Measurements from ENCODE around the gene DHRS2.

DHRS2 gene

GRCh38 chr14:23653051-23653450 is 16.9 kb downstream of the DHRS2 start:
- Histone ChIP-seq H3K9me3 (no peaks in the 10 kb centered on the region), H3K36me3 (no peaks in the 10 kb centered on the region), H3K27ac (no peak overlapping the region), H3K27me3 (no peaks in the 10 kb centered on the region), H3K4me3 (ENCODE audit: low read depth in 1 of 2, low read length in 1 of 2) (no peak overlapping the region), H3K4me1 (ENCODE audit: control insufficient read depth in 1 of 2, insufficient read depth in 1 of 2, low read depth in 1 of 2, low read length in 1 of 2) (no peaks in the 10 kb centered on the region)
- no peak for TF ChIP-seq CTCF (IDR thresholded peaks at IDR 0.05)

- Histone ChIP-seq H3K27me3 (no peaks in the 10 kb centered on the region), H3K36me3 (no peaks in the 10 kb centered on the region), H3K27ac (no peak overlapping the region), H3K4me1 (ENCODE audit: control insufficient read depth in 1 of 2, insufficient read depth in 1 of 2, low read depth in 1 of 2, low read length in 1 of 2) (no peaks in the 10 kb centered on the region), H3K9me3 (no peaks in the 10 kb centered on the region), H3K4me3 (ENCODE audit: low read depth in 1 of 2, low read length in 1 of 2) (no peak overlapping the region)
- TF ChIP-seq CTCF (IDR thresholded peaks at IDR 0.05): no peak
These were observed 18.1 kb downstream of the DHRS2 start for GRCh38 chr14:23654231-23654630.

- no peak for TF ChIP-seq CTCF (IDR thresholded peaks at IDR 0.05)
- no peak overlapping the region for H3K4me3 ChIP-seq (ENCODE audit: low read depth in 1 of 2, low read length in 1 of 2)
- H3K9me3 ChIP-seq: no peaks in the 10 kb centered on the region
- H3K27ac ChIP-seq: no peak overlapping the region
- no peaks in the 10 kb centered on the region for H3K36me3 ChIP-seq
- H3K27me3 ChIP-seq: no peaks in the 10 kb centered on the region
- no peaks in the 10 kb centered on the region for H3K4me1 ChIP-seq (ENCODE audit: control insufficient read depth in 1 of 2, insufficient read depth in 1 of 2, low read depth in 1 of 2, low read length in 1 of 2)
These were observed 21.9 kb downstream of the DHRS2 start for GRCh38 chr14:23657959-23658470.

GRCh38 chr14:23660290-23661226 is 24.4 kb downstream of the DHRS2 start:
- no peak for TF ChIP-seq CTCF (IDR thresholded peaks at IDR 0.05)
- Histone ChIP-seq H3K36me3 (no peaks in the 10 kb centered on the region), H3K4me1 (ENCODE audit: control insufficient read depth in 1 of 2, insufficient read depth in 1 of 2, low read depth in 1 of 2, low read length in 1 of 2) (no peaks in the 10 kb centered on the region), H3K27me3 (no peaks in the 10 kb centered on the region), H3K4me3 (ENCODE audit: low read depth in 1 of 2, low read length in 1 of 2) (no peak overlapping the region), H3K27ac (no peak overlapping the region), H3K9me3 (no peaks in the 10 kb centered on the region)

- Histone ChIP-seq H3K27me3 (no peaks in the 10 kb centered on the region), H3K36me3 (no peaks in the 10 kb centered on the region), H3K4me1 (ENCODE audit: control insufficient read depth in 1 of 2, insufficient read depth in 1 of 2, low read depth in 1 of 2, low read length in 1 of 2) (no peaks in the 10 kb centered on the region), H3K9me3 (no peaks in the 10 kb centered on the region), H3K4me3 (ENCODE audit: low read depth in 1 of 2, low read length in 1 of 2) (no peak overlapping the region), H3K27ac (no peak overlapping the region)
- no peak for TF ChIP-seq CTCF (IDR thresholded peaks at IDR 0.05)
These were observed 25.4 kb downstream of the DHRS2 start for GRCh38 chr14:23661542-23661941.
